Heart left ventricle (tissue), 13 donors: Measurements from ENCODE around the gene ASTN2.

Source experiments
- CTCF ChIP-seq, 12 donors: fragments of 200-600 bp; sonication (generic) in 4 of 12; IDR thresholded peaks; one replicate each; pipeline versions ENCODE4 v1.5.0 to v1.8.0; 2018 to 2022; ENCODE audit warnings: antibody characterized with exemption in 12 of 12, mild to moderate bottlenecking in 5 of 12
- POLR2A ChIP-seq, 2 donors: fragments of 450-650 bp; IDR thresholded peaks; one replicate each; pipeline ENCODE4 v1.6.1; 2017; ENCODE audit warnings: antibody characterized with exemption in 2 of 2, mild to moderate bottlenecking in 2 of 2, moderate library complexity in 2 of 2
- donor health status: ischemic (EF 13 %, LVEDD 7.1; RV severe dilation, severe dysfunction).
- donor health status: DM: no; HTN: yes; CAD: no.
- donor health status: DM: no; HTN: no; CAD: no.
- donor health status: ischemic (EF 25% LVEDD 6.9; RV normal size, moderate dysfunction).
- donor health status: ischemic (EF 25% LVEDD 5.7; RV mildly dilated, moderate dysfunction).
- donor health status: ischemic (EF 35%, LVEDD 5.7; RV mildly dilated, moderate dysfunction).
- donor health status: nonischemic (EF 11% LVEDD 7.7; RV severe dilation, severe dysfunction).
- donor health status: DM: yes; HTN: yes; CAD: no.
- donor health status: PGD.
- donor health status: ischemic (EF 29% LVEDD 5.4; RV normal size, mild dysfunction).
- donor health status: nonischemic (EF 23%, LVEDD 6.1; RV moderate dilation, normal function).

- TF ChIP-seq POLR2A (IDR thresholded peaks at IDR 0.05) (no peak), CTCF (IDR thresholded peaks at IDR 0.05) (no peak)
Observed at GRCh38 chr9:116549786-116550660, 864.8 kb downstream of the ASTN2 start.
